Inflammatory macrophage treated with lipopolysaccharide for 1 hour (primary cell): ENCODE measurements around the gene ESR1.
A peak's percentile ranks its signal among the peaks of the same experiment; 100 is the strongest.
"Not testable (repeated sequence)": the region's sequence is repeated elsewhere in the genome, so short reads cannot be mapped to it uniquely, and the experiment has no call there.

Experiments
- DNase-seq, 2 donors: peaks; one replicate each; pipeline ENCODE4 v3.0.0-alpha.2; 2020 to 2022

The ESR1 gene

GRCh38 chr6:151993364-151993763 is 185.9 kb downstream of the ESR1 start:
- no peak for DNase-seq

- no peak for DNase-seq
These were observed 191.3 kb downstream of the ESR1 start for GRCh38 chr6:151998784-151999183.

DNA sequence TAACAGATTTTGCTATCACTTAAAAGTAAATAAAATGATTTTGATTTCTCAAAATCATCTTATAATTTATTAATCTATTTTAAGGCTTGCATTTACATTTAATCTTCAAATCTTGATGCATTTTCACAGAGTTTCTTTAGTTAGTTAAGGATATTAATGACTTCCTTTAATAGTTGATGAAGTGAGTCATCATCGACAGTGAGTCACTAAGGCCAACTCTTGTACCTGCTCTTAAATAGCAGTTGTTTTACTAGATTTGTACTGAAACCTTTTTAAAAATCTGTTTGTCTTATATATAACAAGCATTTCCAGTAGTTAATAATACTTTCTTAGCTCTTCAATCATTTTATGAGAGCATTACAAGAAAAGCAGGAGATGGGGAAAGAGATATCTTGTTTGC is 191.7 kb downstream of the ESR1 start:
- DNase-seq = no peak

- DNase-seq = no peak
These were observed 193.9 kb downstream of the ESR1 start for GRCh38 chr6:152001408-152001807.

GRCh38 chr6:152002306-152002705 is 194.8 kb downstream of the ESR1 start:
- no peak for DNase-seq

DNA sequence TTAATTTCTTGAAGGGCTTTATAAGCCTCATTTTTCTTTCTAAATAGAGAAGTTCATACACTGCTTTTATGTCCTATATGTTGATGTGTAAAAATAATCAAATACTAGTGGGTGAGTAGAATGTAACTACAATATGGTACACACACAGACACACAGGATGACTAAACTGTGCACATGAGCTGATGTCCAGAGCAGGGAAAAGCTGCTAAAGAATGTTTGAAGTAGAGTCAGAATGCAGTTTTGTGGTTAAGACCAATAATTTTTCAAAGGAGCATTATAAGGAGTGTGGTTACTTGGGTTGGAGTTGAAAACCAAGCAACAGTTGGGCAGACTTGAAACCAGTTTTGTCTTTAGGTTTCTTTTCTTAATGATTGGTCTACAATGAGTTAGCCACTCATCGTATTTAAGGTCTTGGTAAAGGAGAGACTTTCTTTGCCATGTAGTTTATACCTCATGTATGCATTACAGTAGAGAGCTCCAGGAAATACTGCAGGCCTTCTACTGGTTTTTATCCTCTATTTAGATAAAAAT is 196.6 kb downstream of the ESR1 start:
- no peak for DNase-seq

DNA sequence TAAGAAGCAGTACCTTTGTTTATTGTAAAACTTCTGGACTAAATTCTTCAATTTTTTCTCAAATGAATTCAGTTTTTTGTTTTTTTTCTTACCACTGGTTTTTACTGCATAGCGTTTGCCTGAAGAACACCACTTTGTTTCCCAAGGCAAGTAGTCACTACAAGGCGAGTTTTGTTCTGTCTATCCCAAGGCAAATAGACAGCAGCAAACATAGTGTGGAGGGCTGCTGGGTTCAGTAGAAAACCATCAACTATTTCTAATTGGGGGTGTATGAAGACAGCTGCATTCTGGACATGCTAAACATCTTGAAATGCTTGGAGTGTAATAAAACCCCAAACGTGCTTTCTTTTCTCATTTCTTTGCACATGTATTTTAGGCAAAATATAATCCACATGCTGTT is 197.4 kb downstream of the ESR1 start:
- no peak for DNase-seq

DNA sequence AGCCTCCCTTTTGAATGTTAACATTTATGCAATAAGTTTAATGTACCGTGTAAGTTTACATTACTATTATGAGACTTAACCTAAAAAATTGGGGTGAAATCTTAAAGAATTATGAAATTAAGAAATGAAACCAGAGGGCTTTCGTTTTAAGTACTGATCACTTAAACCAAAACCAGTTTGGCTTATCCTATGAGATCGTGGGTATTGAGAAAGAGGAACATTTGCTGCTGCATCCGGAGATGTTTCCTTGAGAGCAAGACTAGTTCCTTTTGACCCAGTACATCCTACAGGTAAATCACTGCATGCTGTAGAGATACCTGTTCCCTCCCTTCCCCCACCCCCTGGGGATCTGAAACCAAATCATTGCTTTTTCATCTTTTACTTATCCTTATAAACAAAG is 201.3 kb downstream of the ESR1 start:
- peak in 1 of 2 donors; percentile 13 for DNase-seq

DNA sequence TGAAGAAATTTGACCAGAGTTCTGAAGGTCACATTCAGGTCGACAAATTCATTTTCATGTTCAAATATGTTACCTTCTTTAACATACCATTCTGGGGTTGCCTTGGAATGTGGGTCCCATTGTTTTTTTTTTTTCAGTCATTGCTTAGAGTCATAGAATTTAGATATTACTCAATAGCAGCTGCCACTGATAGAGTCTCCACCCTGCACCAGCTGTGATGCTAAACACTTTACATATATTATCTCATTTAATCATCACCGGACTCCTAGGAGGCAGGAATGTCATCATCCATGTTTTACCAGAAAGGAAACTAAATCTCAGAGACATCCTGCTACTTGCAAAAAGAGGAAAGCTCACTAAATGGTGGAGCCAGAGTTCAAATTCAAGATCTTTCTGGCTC is 204.7 kb downstream of the ESR1 start:
- no peak for DNase-seq

GRCh38 chr6:152018876-152019275 is 211.4 kb downstream of the ESR1 start:
- DNase-seq = peak; percentile 14 to 26

- no peak for DNase-seq
These were observed 214.8 kb downstream of the ESR1 start for GRCh38 chr6:152022303-152022702.

DNA sequence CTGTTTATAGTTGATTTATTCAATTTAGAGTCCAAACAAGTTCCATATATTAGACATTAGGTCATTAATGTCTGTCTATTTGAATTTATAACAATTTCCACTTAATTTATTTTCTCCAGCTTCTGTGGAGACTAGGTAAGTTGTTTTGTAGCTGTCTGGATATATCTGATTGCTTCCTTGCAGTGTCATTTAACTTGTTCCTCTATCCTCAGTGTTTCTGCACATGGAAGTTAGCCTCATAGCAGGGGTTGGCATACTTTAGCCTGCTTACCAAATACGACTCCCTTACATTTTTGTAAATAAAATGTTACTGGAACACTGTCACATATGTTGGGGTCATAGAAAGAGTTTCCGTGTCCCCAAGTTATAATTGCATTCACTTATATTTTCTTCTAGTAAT is 216.1 kb downstream of the ESR1 start:
- no peak for DNase-seq

DNA sequence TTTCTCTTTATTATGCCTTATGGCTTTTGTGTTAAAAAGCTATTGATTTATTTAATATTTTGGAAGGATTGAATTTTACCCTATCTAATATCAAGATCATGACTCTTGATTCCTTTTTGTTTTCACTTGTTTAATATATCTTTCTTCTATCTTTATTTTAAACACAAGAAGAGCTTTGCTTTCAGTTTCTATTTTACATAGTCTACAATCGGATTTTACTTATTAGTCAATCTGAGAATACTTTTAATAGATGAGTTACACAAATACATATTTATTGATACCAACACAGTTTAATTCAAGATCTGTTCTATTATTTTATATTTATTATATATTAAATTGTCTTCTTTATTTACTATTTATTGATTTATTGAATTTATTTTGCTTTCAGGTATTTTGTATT is 218.8 kb downstream of the ESR1 start:
- no peak for DNase-seq

DNA sequence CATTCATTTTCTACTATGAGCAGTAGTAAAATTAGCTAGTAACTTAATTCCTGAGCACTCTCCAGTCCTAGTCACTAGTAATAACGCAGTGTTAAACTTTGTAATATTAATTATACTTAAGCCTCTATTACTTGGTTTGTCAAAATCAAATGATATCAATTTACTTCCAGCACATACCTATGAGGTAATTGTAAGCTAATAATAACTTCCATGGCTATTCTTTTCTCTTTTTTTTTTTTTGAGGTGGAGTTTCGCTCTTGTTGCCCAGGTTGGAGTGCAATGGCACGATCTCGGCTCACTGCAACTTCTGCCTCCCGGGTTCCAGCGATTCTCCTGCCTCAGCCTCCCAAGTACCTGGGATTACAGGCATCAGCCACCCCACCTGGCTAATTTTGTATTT is 219.3 kb downstream of the ESR1 start:
- DNase-seq = not testable (repeated sequence)

- not testable (repeated sequence) for DNase-seq
These were observed 226.3 kb downstream of the ESR1 start for GRCh38 chr6:152033765-152034164.

GRCh38 chr6:152034631-152035030 is 227.1 kb downstream of the ESR1 start:
- DNase-seq = no peak

GRCh38 chr6:152046118-152046517 is 238.6 kb downstream of the ESR1 start:
- DNase-seq = no peak

DNA sequence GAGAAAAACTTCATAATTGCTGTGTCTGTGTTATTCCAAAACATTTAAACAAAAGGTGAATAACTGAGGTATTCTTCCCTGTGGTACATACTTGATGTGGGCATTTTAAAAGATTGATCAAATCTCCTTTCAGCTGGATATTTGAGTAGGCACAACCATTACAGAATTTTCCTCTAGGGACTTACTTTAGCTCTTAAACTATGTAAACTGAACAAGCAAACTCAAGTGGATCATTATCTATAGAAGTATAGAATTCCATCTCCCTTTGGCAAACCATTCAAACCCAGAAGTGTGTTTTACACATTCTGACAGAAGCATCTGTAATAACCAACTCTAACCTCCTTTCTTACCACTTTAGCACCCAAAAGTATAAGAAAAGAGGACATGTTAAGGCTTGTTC is 241.4 kb downstream of the ESR1 start:
- DNase-seq = no peak

DNA sequence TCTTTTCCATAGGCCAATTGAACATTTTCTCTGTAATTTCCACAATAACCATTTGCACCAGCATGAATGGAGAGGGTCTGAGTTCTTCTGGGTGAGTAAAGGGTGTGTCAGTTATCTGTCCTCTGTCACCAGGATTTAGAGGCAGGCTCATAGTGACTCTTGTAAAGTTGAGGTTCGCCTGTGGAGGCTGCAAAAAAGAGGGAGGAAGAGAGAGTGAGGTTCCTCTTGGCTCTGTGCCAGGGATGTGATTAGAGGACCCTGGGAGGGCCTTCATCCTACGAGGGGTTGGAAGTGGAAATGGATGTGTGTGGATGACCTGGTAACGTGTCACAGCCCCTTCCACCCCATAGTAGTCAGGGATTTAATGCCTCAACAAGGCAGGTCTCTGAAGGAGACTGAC is 242.0 kb downstream of the ESR1 start:
- DNase-seq = peak in 1 of 2 donors; percentile 11

GRCh38 chr6:152050451-152051195 is 243.1 kb downstream of the ESR1 start:
- no peak for DNase-seq

DNA sequence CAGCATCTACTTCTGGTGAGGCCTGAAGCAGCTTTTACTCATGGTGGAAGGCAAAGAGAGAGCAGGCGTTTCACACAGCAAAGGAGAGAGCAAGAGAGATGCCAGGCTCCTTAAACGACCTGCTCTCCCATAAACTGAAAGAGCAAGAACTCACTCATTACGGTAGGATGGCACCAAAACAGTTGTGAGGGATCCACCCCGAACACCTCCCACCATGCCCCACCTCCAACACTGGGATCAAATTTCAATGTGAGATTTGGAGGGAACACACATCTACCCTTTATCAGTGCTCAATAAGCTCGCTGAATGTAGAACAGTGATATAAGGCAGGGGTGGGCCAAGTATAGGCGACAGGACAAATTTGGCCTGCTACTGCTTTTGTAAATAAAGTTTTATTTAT is 244.6 kb downstream of the ESR1 start:
- no peak for DNase-seq

DNA sequence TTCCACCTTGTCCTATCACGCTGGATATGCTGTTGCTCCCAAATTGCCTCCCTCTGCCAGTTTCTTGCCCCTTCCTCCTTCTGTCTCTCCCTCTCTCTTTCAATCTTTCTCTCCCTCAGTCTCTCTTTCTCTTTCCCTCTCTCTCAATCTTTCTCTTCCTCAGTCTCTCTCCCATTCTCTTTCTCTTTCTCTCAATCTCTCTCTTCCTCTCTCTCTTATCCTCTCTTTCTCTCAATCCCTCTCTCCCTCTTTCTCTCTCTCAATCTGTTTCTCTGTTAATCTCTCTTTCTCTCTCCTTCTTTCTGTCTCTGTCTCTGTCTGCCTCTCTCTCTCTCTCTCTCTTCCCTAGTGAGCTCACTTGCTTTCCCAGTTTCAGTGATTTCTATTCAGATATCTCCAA is 245.8 kb downstream of the ESR1 start:
- DNase-seq = no peak

GRCh38 chr6:152054441-152054840 is 247.0 kb downstream of the ESR1 start:
- no peak for DNase-seq

DNA sequence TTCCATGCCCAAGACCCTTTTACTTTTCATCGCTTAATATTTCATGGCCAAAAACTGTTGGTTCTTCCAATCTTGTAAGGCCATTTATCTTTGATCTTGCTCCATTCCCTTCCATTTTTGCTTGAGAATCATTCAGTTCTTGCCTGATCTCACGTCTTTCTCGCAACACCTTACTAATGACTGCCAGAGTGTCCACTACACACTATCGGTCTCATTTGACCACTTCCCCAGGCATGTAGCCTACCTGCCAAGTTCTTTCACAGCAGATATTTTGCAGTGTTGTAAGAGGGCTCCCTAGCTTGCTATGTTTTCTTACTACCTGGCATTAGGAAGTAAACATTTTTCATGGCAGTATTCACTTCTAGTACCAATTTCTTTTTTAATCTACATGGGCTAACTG is 248.0 kb downstream of the ESR1 start:
- no peak for DNase-seq
